Smooth muscle cell (in vitro differentiated cells): ENCODE results near the gene USP6NL. TPM values are rescaled to one million over a fixed set of nuclear protein-coding genes. Genes with fewer than 3 reads are reported as not detected.

ENCODE experiments used
- DNase-seq: peaks from one replicate; lab custom pipeline; 2025; ENCODE audit not compliant: unreplicated experiment; lab: John Stamatoyannopoulos, UW
- H2AFZ ChIP-seq: fragments of 200-600 bp; sonication (generic); 2 replicates; pipeline ENCODE4 v1.6.0; 2016; ENCODE audit warnings: antibody characterized with exemption, low read depth, mild to moderate bottlenecking
- H3F3A ChIP-seq: fragments of 200-600 bp; sonication (generic); 2 replicates; pipeline ENCODE4 v1.6.0; 2017; ENCODE audit warnings: antibody characterized with exemption, low read depth
- H3K27ac ChIP-seq: fragments of 200-600 bp; sonication (generic); 2 replicates; pipeline ENCODE4 v1.5.1; 2016; ENCODE audit warnings: low read depth, mild to moderate bottlenecking
- H3K27me3 ChIP-seq: fragments of 200-600 bp; sonication (generic); 2 replicates; pipeline ENCODE4 v1.6.1; 2016; ENCODE audit warnings: low read depth, mild to moderate bottlenecking
- H3K36me3 ChIP-seq: fragments of 200-600 bp; sonication (generic); 2 replicates; pipeline ENCODE4 v1.5.1; 2016; ENCODE audit warnings: low read depth
- H3K4me1 ChIP-seq: fragments of 200-600 bp; sonication (generic); 2 replicates; pipeline ENCODE4 v1.5.1; 2016; ENCODE audit warnings: low read depth
- H3K4me2 ChIP-seq: fragments of 200-600 bp; sonication (generic); 2 replicates; pipeline ENCODE4 v1.6.0; 2016; ENCODE audit warnings: mild to moderate bottlenecking
- H3K4me3 ChIP-seq: fragments of 200-600 bp; sonication (generic); 2 replicates; pipeline ENCODE4 v1.5.1; 2016; ENCODE audit warnings: mild to moderate bottlenecking
- H3K79me2 ChIP-seq: fragments of 200-600 bp; sonication (generic); 2 replicates; pipeline ENCODE4 v1.6.0; 2016; ENCODE audit warnings: low read depth, mild to moderate bottlenecking
- H3K9ac ChIP-seq: fragments of 200-600 bp; sonication (generic); 2 replicates; pipeline ENCODE4 v1.6.0; 2016; ENCODE audit warnings: low read depth
- H3K9me3 ChIP-seq: fragments of 200-600 bp; sonication (generic); replicated peaks from 2 replicates; pipeline ENCODE4 v1.5.1; 2016; ENCODE audit warnings: low read depth
- H4K20me1 ChIP-seq: fragments of 200-600 bp; sonication (generic); 2 replicates; pipeline ENCODE4 v1.6.0; 2016; ENCODE audit warnings: low read depth
- WGBS: methylation state at CpG from one replicate; pipeline ENCODE4 v1.1.7; 2016; ENCODE audit warnings: low lambda C conversion rate; 5-methylcytosine and 5-hydroxymethylcytosine counted together
- polyA plus RNA-seq: library from polyadenylated mRNA; unstranded; fragments of >200 nt; fragmentation: Nextera tagmentation; extraction: Ambion mirVana; gene quantifications from 2 replicates; pipeline ENCODE4 v1.2.1, GENCODE V29; 2016
- total RNA-seq: library from RNA; depleted of rRNA; stranded (reverse); fragments of >200 nt; gene quantifications from 2 replicates; pipeline ENCODE4 v1.2.3, GENCODE V29; 2014
- TF ChIP-seq, protein P1 (sequence below): fragments of 200-600 bp; sonication (generic); IDR thresholded peaks from 2 replicates; pipeline ENCODE4 v1.5.1; 2017; ENCODE audit warnings: borderline replicate concordance, mild to moderate bottlenecking, antibody characterized with exemption; ENCODE audit not compliant: insufficient read depth, poor library complexity, severe bottlenecking

USP6NL gene
- total and polyA plus RNA-seq, 2 experiments from 2014 or later: 12.0 to 32.8 TPM

DNA sequence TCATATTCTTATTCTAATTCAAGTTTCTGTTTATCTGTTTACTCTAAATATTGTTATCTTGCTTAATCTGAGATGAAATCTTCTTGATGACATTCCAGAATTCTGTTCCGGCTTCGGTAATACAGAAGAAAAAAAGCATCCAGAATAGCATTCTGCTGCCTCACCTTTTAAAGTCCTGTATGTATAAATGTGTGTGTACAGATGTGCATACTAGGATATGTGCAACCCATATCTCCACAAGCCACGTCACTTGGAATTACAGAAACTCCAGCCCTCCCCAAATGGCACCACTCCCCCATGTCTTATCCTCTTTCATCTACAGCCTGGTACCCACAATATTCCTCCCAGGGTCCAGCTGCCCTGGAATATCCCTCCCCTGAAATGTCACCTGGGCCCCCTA, 27.9 kb upstream of the USP6NL start:
- Histone ChIP-seq H3K4me1 (no peaks in the 10 kb centered on the region), H3K9me3 (no peaks in the 10 kb centered on the region), H3K79me2 (no peaks in the 10 kb centered on the region), H3K9ac (no peak overlapping the region), H3K4me2 (no peak overlapping the region), H3F3A (no peaks in the 10 kb centered on the region), H3K27me3 (no peaks in the 10 kb centered on the region), H2AFZ (no peak overlapping the region), H3K27ac (no peak overlapping the region), H3K36me3 (no peaks in the 10 kb centered on the region), H3K4me3 (no peak overlapping the region), H4K20me1 (no peaks in the 10 kb centered on the region)
- WGBS: 90% methylated on average over 3 of the region's 3 CpGs
- DNase-seq: no peak
- TF ChIP-seq, protein P1, sequence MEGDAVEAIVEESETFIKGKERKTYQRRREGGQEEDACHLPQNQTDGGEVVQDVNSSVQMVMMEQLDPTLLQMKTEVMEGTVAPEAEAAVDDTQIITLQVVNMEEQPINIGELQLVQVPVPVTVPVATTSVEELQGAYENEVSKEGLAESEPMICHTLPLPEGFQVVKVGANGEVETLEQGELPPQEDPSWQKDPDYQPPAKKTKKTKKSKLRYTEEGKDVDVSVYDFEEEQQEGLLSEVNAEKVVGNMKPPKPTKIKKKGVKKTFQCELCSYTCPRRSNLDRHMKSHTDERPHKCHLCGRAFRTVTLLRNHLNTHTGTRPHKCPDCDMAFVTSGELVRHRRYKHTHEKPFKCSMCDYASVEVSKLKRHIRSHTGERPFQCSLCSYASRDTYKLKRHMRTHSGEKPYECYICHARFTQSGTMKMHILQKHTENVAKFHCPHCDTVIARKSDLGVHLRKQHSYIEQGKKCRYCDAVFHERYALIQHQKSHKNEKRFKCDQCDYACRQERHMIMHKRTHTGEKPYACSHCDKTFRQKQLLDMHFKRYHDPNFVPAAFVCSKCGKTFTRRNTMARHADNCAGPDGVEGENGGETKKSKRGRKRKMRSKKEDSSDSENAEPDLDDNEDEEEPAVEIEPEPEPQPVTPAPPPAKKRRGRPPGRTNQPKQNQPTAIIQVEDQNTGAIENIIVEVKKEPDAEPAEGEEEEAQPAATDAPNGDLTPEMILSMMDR: no peak

GRCh38 chr10:11638055-11638698, 26.7 kb upstream of the USP6NL start:
- no peaks in the 10 kb centered on the region for H3K27me3 ChIP-seq
- no peak overlapping the region for H3K4me2 ChIP-seq
- no peak overlapping the region for H2AFZ ChIP-seq
- TF ChIP-seq, protein P1: no peak
- H3K4me3 ChIP-seq: no peak overlapping the region
- H3K27ac ChIP-seq: no peak overlapping the region
- no peaks in the 10 kb centered on the region for H3K36me3 ChIP-seq
- DNase-seq: no peak
- no peaks in the 10 kb centered on the region for H3K79me2 ChIP-seq
- 93% methylated on average over 6 of the region's 6 CpGs for WGBS
- no peaks in the 10 kb centered on the region for H4K20me1 ChIP-seq
- no peaks in the 10 kb centered on the region for H3K4me1 ChIP-seq
- no peaks in the 10 kb centered on the region for H3F3A ChIP-seq
- no peaks in the 10 kb centered on the region for H3K9me3 ChIP-seq
- no peak overlapping the region for H3K9ac ChIP-seq

GRCh38 chr10:11636697-11637303, 25.4 kb upstream of the USP6NL start:
- Histone ChIP-seq H3K9ac (no peak overlapping the region), H3K9me3 (no peaks in the 10 kb centered on the region), H3K36me3 (no peaks in the 10 kb centered on the region), H4K20me1 (no peaks in the 10 kb centered on the region), H3K4me3 (no peak overlapping the region), H2AFZ (no peak overlapping the region), H3K4me1 (no peaks in the 10 kb centered on the region), H3F3A (no peaks in the 10 kb centered on the region), H3K79me2 (no peaks in the 10 kb centered on the region), H3K4me2 (no peak overlapping the region), H3K27ac (no peak overlapping the region), H3K27me3 (no peaks in the 10 kb centered on the region)
- no peak for DNase-seq
- 97% methylated on average over 4 of the region's 4 CpGs for WGBS
- TF ChIP-seq, protein P1: no peak
